Keratinocyte (primary cell): ENCODE data around the gene PSD2. TPM values are rescaled to one million over a fixed set of nuclear protein-coding genes. Genes with fewer than 3 reads are reported as not detected.

Experiments
- DNase-seq: peaks from one replicate; pipeline ENCODE4 v3.0.0-alpha.2; 2011; ENCODE audit warnings: low read depth, missing footprints, low spot score
- FAIRE-seq: peaks from 2 replicates; lab custom pipeline; 2011; peaks lifted over from hg19 to GRCh38; lab: Jason Lieb, UNC
- H2AFZ ChIP-seq: 2 replicates; pipeline ENCODE4 v1.6.0; 2012; ENCODE audit warnings: low read length, control low read depth, inconsistent platforms; ENCODE audit not compliant: control insufficient read depth
- H3K27ac ChIP-seq: 2 replicates; pipeline ENCODE4 v1.5.1; 2011; ENCODE audit warnings: low read length; ENCODE audit not compliant: control insufficient read depth, insufficient read depth
- H3K27me3 ChIP-seq: 3 replicates; pipeline ENCODE4 v1.6.0; 2011; ENCODE audit warnings: low read length; ENCODE audit not compliant: control insufficient read depth, insufficient read depth; ENCODE audit errors: extremely low read depth
- H3K36me3 ChIP-seq, 2 experiments: 2 replicates in 1 of 2; 3 replicates in 1 of 2; pipeline ENCODE4 v1.5.1; 2011; ENCODE audit warnings: low read length in 2 of 2, mild to moderate bottlenecking in 1 of 2; ENCODE audit not compliant: control insufficient read depth in 2 of 2, insufficient read depth in 2 of 2; ENCODE audit errors: extremely low read depth in 1 of 2
- H3K4me1 ChIP-seq: 3 replicates; pipeline ENCODE4 v1.5.1; 2011; ENCODE audit warnings: low read length; ENCODE audit not compliant: control insufficient read depth, insufficient read depth; ENCODE audit errors: extremely low read depth
- H3K4me2 ChIP-seq: 3 replicates; pipeline ENCODE4 v1.6.0; 2011; ENCODE audit warnings: low read depth, low read length; ENCODE audit not compliant: control insufficient read depth, insufficient read depth; ENCODE audit errors: extremely low read depth
- H3K4me3 ChIP-seq, 3 experiments: fragments of 200-600 bp in 1 of 3; sonication (generic) in 1 of 3; 2 replicates in 2 of 3; 3 replicates in 1 of 3; pipeline ENCODE4 v1.5.1; 2011 to 2016; ENCODE audit warnings: low read length in 3 of 3, mild to moderate bottlenecking in 3 of 3, control low read depth in 2 of 3, inconsistent platforms in 1 of 3, low read depth in 1 of 3, mixed read lengths in 1 of 3, mixed run types in 1 of 3, moderate library complexity in 1 of 3; ENCODE audit not compliant: control insufficient read depth in 2 of 3, insufficient read depth in 2 of 3; ENCODE audit errors: extremely low read depth in 1 of 3
- H3K79me2 ChIP-seq: 2 replicates; pipeline ENCODE4 v1.6.0; 2012; ENCODE audit warnings: low read length; ENCODE audit not compliant: control insufficient read depth, insufficient read depth
- H3K9ac ChIP-seq: 3 replicates; pipeline ENCODE4 v1.6.0; 2011; ENCODE audit warnings: low read length; ENCODE audit not compliant: control insufficient read depth, insufficient read depth; ENCODE audit errors: extremely low read depth
- H3K9me1 ChIP-seq: 3 replicates; pipeline ENCODE4 v1.6.0; 2011; ENCODE audit warnings: low read length; ENCODE audit not compliant: control insufficient read depth, insufficient read depth; ENCODE audit errors: extremely low read depth
- H3K9me3 ChIP-seq: 2 replicates; pipeline ENCODE4 v1.5.1; 2012; ENCODE audit warnings: low read depth, low read length; ENCODE audit not compliant: control insufficient read depth
- H4K20me1 ChIP-seq: 3 replicates; pipeline ENCODE4 v1.6.0; 2011; ENCODE audit warnings: low read length; ENCODE audit not compliant: control insufficient read depth, insufficient read depth; ENCODE audit errors: extremely low read depth
- CTCF ChIP-seq, 3 experiments: IDR thresholded peaks in 1 of 3; conservative IDR thresholded peaks in 1 of 3; optimal IDR thresholded peaks in 1 of 3; 2 replicates in 2 of 3; 3 replicates in 1 of 3; pipeline versions ENCODE3 to v1.5.1; 2011; ENCODE audit warnings: low read length in 3 of 3, mild to moderate bottlenecking in 3 of 3, moderate library complexity in 2 of 3, control low read depth in 1 of 3, inconsistent platforms in 1 of 3; ENCODE audit not compliant: insufficient read depth in 2 of 3; ENCODE audit errors: extremely low read depth in 1 of 3
- EZH2 ChIP-seq: IDR thresholded peaks from one replicate; pipeline ENCODE4 v1.6.1; 2012; ENCODE audit warnings: inconsistent platforms, mild to moderate bottlenecking, low read length, moderate library complexity
- dilution Hi-C: fragments of 300-500 bp; cut with MboI; formaldehyde crosslinking; loops from one replicate; pipeline ENCODE4 v1.7.0; 2020; ENCODE audit warnings: low sequenced_read_pairs; ENCODE audit not compliant: extremely low pct_ligation_motif_present
- polyA plus RNA-seq, 5 experiments: library from polyadenylated mRNA; depleted of rRNA in 3 of 5; stranded (reverse) in 3 of 5; stranded (forward) in 1 of 5; unstranded in 1 of 5; fragments of >200 nt; gene quantifications; 1 replicate in 1 of 5; 2 replicates in 3 of 5; 3 replicates in 1 of 5; pipeline versions ENCODE4 v1.2.1 to v1.2.3, GENCODE V29; 2011 to 2012; ENCODE audit warnings: missing spikeins in 2 of 5, low read depth in 1 of 5, low replicate concordance in 1 of 5

Gene PSD2
- polyA plus RNA-seq, 1 donor (not counting 4 experiments of a cell fraction or from before 2014, with no cell fraction given) = not detected

DNA sequence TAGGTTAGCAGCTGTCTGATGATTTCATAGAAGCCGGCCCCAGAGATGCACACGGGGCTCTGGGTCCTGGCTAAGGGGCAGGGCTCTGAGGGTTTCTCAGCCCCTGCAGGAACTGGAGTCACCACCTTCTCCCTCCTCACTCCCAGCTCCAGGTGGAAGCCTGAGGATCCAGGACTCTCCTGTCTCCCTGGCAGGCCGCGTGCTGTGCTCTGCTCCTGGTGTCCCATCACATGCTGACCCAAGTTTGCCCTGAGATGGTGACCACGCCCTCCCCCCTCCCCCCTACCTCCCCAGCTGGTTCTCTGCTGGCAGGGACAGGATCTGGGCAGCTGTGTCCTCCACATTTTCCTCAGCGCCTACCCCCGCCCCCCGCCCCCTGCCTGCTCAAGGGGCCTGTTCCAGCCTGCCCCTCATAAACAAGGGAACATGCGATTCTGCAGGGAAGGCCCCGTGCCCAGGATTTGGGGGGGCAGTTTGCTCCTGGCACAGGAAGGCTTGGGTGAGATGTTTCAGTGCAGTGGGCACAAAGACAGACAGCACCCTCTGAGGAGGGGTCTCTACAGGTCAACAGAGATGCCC is 87.4 kb downstream of the PSD2 start:
- dilution Hi-C loops = no loop called here

DNA sequence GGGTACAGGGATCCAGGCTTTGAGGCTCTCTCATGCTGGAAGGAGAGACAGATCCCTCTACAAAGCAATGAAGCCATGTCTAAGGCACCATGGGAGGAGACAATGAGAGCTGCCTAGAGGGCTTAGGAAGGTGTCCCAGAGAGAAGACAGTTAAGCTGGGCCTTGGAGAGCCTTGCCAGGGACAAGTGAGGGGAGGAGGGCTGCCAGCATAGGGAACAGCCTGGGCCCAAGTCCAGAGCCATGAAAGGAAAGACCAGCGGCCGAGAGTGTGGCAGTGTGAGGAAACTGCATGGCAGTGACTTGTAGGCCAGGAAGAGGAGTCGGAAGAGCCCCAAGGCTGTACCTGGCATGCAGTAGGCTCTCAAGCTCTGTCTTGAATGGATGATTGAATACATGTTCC is 88.5 kb downstream of the PSD2 start:
- no peak overlapping the region for H3K27ac ChIP-seq

More for the DNA sequence above, 87.4 kb downstream of the PSD2 start:
- Histone ChIP-seq H3K79me2 (no peaks in the 10 kb centered on the region), H2AFZ (no peak overlapping the region), H3K9me1 (no peaks in the 10 kb centered on the region), H3K4me1 (peaks cover 9% of the 10 kb centered on the region), H3K27ac (no peak overlapping the region), H4K20me1 (no peaks in the 10 kb centered on the region), H3K36me3 (no peaks in the 10 kb centered on the region), H3K27me3 (no peaks in the 10 kb centered on the region), H3K9me3 (no peaks in the 10 kb centered on the region), H3K4me2 (no peak overlapping the region), H3K4me3 (no peak overlapping the region), H3K9ac (no peak overlapping the region)
- no peak for TF ChIP-seq EZH2
- TF ChIP-seq CTCF (optimal IDR thresholded peaks at IDR 0.05 in 1 of 3, IDR thresholded peaks at IDR 0.05 in 1 of 3, conservative IDR thresholded peaks at IDR 0.05 in 1 of 3; ENCODE audit: extremely low read depth in 1 of 3, insufficient read depth in 2 of 3, low read length in 3 of 3) = no peak
- no peak for DNase-seq
- no peak for FAIRE-seq

More for the DNA sequence above, 88.5 kb downstream of the PSD2 start:
- no peak for DNase-seq
- no peak for FAIRE-seq
- no peak for TF ChIP-seq CTCF (optimal IDR thresholded peaks at IDR 0.05 in 1 of 3, IDR thresholded peaks at IDR 0.05 in 1 of 3, conservative IDR thresholded peaks at IDR 0.05 in 1 of 3; ENCODE audit: extremely low read depth in 1 of 3, insufficient read depth in 2 of 3, low read length in 3 of 3)
- TF ChIP-seq EZH2 = no peak
- Histone ChIP-seq H3K4me3 (no peak overlapping the region), H3K79me2 (no peaks in the 10 kb centered on the region), H3K9me1 (no peaks in the 10 kb centered on the region), H3K36me3 (no peaks in the 10 kb centered on the region), H4K20me1 (no peaks in the 10 kb centered on the region), H3K9me3 (no peaks in the 10 kb centered on the region), H3K4me1 (peaks cover 9% of the 10 kb centered on the region), H3K4me2 (no peak overlapping the region), H2AFZ (no peak overlapping the region), H3K9ac (no peak overlapping the region), H3K27me3 (no peaks in the 10 kb centered on the region)
- dilution Hi-C loops = no loop called here
